ENCODE data around the gene ARID4A. TPM values are rescaled to one million over a fixed set of nuclear protein-coding genes. Genes with fewer than 3 reads are reported as not detected.

ARID4A gene
- total RNA-seq, 1 donor from 2014 or later = 42.0 TPM

DNA sequence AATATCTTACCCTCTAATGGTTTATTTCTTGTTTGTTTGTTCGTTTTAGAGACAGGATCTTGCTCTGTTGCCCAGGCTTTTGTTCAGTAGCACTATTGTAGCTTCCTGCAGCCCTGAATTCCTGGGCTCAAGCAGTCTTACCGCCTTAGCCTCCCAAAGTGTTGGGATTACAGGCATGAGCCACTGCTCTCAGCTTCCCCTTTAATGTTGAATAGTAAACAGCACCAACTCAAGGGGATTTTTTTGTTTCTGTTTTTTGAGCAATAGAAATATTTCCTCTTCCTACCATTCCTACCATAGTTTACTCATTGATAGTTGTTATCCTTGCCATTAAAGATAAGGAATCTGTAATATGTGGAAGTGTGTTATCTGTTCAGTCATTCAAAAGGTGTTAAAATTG, 10.7 kb downstream of the ARID4A start:
- ATAC-seq (ENCODE audit: low read depth) (no peak), DNase-seq (no peak)
- Mint-ChIP-seq H3K27ac (peak overlapping the region; percentile 41), H3K36me3 (ENCODE audit: low read depth) (peaks cover 58% of the 10 kb centered on the region), H3K4me3 (no peak overlapping the region), H3K9me3 (no peaks in the 10 kb centered on the region), H3K27me3 (no peaks in the 10 kb centered on the region), H3K4me1 (peaks cover 1% of the 10 kb centered on the region)
- ChIA-PET POLR2A (no interaction called here), CTCF (no interaction called here)
- intact Hi-C loops (cut with micrococcal nuclease) = loop anchor here (5.0 kb wide), 1 partner anchor 38 kb away; no protein-coding TSS in a partner anchor
- TF ChIP-seq, protein P1, sequence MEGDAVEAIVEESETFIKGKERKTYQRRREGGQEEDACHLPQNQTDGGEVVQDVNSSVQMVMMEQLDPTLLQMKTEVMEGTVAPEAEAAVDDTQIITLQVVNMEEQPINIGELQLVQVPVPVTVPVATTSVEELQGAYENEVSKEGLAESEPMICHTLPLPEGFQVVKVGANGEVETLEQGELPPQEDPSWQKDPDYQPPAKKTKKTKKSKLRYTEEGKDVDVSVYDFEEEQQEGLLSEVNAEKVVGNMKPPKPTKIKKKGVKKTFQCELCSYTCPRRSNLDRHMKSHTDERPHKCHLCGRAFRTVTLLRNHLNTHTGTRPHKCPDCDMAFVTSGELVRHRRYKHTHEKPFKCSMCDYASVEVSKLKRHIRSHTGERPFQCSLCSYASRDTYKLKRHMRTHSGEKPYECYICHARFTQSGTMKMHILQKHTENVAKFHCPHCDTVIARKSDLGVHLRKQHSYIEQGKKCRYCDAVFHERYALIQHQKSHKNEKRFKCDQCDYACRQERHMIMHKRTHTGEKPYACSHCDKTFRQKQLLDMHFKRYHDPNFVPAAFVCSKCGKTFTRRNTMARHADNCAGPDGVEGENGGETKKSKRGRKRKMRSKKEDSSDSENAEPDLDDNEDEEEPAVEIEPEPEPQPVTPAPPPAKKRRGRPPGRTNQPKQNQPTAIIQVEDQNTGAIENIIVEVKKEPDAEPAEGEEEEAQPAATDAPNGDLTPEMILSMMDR (IDR thresholded peaks at IDR 0.05) = no peak

DNA sequence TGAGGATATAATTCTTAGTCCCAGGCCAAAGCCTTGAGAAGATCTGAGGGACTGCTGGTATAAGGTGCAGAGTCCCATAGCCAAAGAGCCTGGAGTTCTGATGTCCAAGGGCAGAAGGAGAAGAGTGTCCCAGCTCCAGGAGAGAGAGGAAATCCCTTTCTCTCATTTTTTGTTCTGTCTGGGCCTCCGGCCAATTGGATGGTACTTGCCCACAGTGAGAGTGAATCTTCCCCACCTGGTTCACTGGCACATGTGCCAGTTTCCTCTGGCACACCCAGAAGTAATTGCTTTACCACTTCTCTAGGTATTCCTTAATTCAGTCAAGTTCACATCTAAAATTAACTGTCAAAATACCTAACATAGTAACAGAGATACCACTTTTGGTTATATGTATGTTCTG, 15.3 kb downstream of the ARID4A start:
- Mint-ChIP-seq H3K9me3 (no peaks in the 10 kb centered on the region), H3K27me3 (no peaks in the 10 kb centered on the region), H3K4me3 (no peak overlapping the region), H3K27ac (peak overlapping the region; percentile 18), H3K36me3 (ENCODE audit: low read depth) (peaks cover 43% of the 10 kb centered on the region), H3K4me1 (peaks cover 1% of the 10 kb centered on the region)
- ATAC-seq (ENCODE audit: low read depth) (no peak), DNase-seq (no peak)
- intact Hi-C loops (cut with micrococcal nuclease) = no loop called here
- ChIA-PET POLR2A (interaction anchor here (0.7 to 1.2 kb wide), 2 partner anchors 16 kb away, joined by 3 to 4 read pairs; partner anchors contain the start of gene ARID4A), CTCF (no interaction called here)
- TF ChIP-seq, protein P1 (IDR thresholded peaks at IDR 0.05) = no peak

DNA sequence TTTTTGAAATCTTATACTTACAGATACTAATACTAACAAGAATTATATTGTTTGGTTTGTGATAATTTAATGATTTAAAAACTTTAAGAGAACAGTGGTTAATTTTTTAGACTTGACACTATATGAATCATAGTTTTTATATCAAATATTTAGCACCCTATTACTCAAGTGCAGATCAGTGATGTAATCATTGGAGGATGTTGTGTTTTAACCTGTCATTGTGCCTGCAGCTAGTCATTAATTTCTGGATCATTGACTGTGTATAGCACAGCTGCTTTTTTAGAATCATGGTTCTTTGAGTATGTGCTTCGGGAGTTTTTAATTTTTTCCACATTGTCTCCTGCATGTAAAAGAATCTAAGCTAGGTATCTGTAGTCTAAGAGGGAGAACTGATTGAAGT, 17.3 kb downstream of the ARID4A start:
- Mint-ChIP-seq H3K36me3 (ENCODE audit: low read depth) (peaks cover 42% of the 10 kb centered on the region), H3K27me3 (no peaks in the 10 kb centered on the region), H3K9me3 (no peaks in the 10 kb centered on the region), H3K27ac (no peak overlapping the region), H3K4me3 (no peak overlapping the region), H3K4me1 (no peaks in the 10 kb centered on the region)
- ChIA-PET CTCF (no interaction called here), POLR2A (no interaction called here)
- intact Hi-C loops (cut with micrococcal nuclease) = no loop called here
- no peak for ATAC-seq (ENCODE audit: low read depth)
- no peak for DNase-seq
- TF ChIP-seq, protein P1 (IDR thresholded peaks at IDR 0.05) = no peak

DNA sequence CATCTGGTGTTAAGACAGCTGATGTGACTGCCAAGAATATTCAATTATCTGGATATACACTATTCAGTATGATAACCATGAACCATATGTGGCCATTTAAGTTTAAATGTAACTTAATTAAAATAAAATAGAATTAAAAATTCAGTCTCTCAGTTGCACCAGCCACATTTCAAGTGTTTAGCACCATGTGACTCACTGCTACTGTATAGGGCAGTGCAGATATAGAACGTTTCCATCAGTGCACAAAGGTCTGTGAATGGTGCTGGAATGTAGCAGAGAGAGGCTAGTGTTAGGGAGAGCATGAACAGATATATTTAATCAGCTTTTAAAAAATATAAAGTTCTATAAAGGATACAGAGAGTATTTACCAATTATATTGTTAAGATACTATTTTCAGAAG, 28.7 kb downstream of the ARID4A start:
- ChIA-PET CTCF (no interaction called here), POLR2A (interaction anchor here (0.7 kb wide), 1 partner anchor 17 kb away, joined by 3 read pairs; no protein-coding TSS in a partner anchor)
- Mint-ChIP-seq H3K9me3 (no peaks in the 10 kb centered on the region), H3K27ac (no peak overlapping the region), H3K36me3 (ENCODE audit: low read depth) (peaks cover 59% of the 10 kb centered on the region), H3K4me3 (no peak overlapping the region), H3K27me3 (no peaks in the 10 kb centered on the region), H3K4me1 (peaks cover 13% of the 10 kb centered on the region)
- TF ChIP-seq, protein P1 (IDR thresholded peaks at IDR 0.05) = no peak
- ATAC-seq (ENCODE audit: low read depth) = no peak
- no peak for DNase-seq
- intact Hi-C loops (cut with micrococcal nuclease) = no loop called here

DNA sequence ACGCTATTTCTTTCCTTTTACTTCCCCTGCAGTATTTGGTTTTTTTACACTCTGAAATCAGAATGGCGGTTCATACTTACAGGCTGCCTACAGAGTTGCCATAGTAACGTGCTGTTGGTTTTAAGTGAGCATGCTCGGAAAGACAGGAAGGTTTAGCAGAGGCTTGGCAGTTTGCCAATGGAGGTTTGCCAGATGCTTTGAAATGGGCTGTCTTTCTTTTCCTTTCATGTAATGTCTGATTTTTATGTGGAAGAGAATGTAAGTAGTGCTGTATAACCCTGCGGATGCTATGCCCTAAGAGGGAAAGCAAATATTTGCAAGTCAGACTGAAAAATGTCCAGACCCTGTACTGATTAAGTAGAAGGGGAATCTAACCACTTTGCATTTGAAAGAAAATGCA, 32.8 kb downstream of the ARID4A start:
- ChIA-PET POLR2A (interaction anchor here (0.6 kb wide), 1 partner anchor 9 kb away, joined by 3 read pairs; no protein-coding TSS in a partner anchor), CTCF (no interaction called here)
- Mint-ChIP-seq H3K4me1 (peaks cover 13% of the 10 kb centered on the region), H3K4me3 (peak overlapping the region; percentile 28), H3K27ac (peak overlapping the region; percentile 81), H3K36me3 (ENCODE audit: low read depth) (peaks cover 52% of the 10 kb centered on the region), H3K9me3 (no peaks in the 10 kb centered on the region), H3K27me3 (no peaks in the 10 kb centered on the region)
- TF ChIP-seq, protein P1 (IDR thresholded peaks at IDR 0.05) = no peak
- ATAC-seq (ENCODE audit: low read depth) (peak; percentile 98), DNase-seq (peak; percentile 26)
- intact Hi-C loops (cut with micrococcal nuclease) = loop anchor here (1.0 kb wide), 2 partner anchors 34 to 96 kb away; partner anchors contain the start of genes KIAA0586 and TIMM9
